HUES64 (cell line): ENCODE measurements around the gene SEC61G.
A peak's percentile ranks its signal among the peaks of the same experiment; 100 is the strongest.

Experiments used
- H3K27ac ChIP-seq: 2 replicates; pipeline ENCODE4 v1.7.0; 2013; ENCODE audit warnings: low read depth, low read length, inconsistent platforms
- H3K27me3 ChIP-seq: 2 replicates; pipeline ENCODE4 v1.6.1; 2013; ENCODE audit warnings: mild to moderate bottlenecking, low read length; ENCODE audit not compliant: insufficient read depth
- H3K36me3 ChIP-seq: 2 replicates; pipeline ENCODE4 v1.6.1; 2013; ENCODE audit warnings: mild to moderate bottlenecking, low read length; ENCODE audit not compliant: insufficient read depth
- H3K4me1 ChIP-seq: 2 replicates; pipeline ENCODE4 v1.6.1; 2013; ENCODE audit warnings: mild to moderate bottlenecking, low read length, moderate library complexity; ENCODE audit not compliant: insufficient read depth
- H3K4me3 ChIP-seq: 2 replicates; pipeline ENCODE4 v1.5.1; 2013; ENCODE audit warnings: mild to moderate bottlenecking, low read length, moderate library complexity
- H3K9ac ChIP-seq: 2 replicates; pipeline ENCODE4 v1.6.1; 2013; ENCODE audit warnings: mild to moderate bottlenecking, low read depth, low read length
- H3K9me3 ChIP-seq: 2 replicates; pipeline ENCODE4 v1.6.1; 2013; ENCODE audit warnings: low read depth, low read length; ENCODE audit not compliant: insufficient read depth
- WGBS: fragments of 150-250, 120-280 bp; methylation state at CpG from one replicate; pipeline ENCODE4 v1.1.7; 2013; ENCODE audit warnings: missing lambda C conversion rate; 5-methylcytosine and 5-hydroxymethylcytosine counted together

SEC61G gene

GRCh38 chr7:54782829-54783228, 23.8 kb upstream of the SEC61G start:
- peaks cover 20% of the 10 kb centered on the region for H3K4me1 ChIP-seq
- H3K27ac ChIP-seq = peak overlapping the region; percentile 1; the same call in 1 of the 2 replicates
- H3K9me3 ChIP-seq = no peaks in the 10 kb centered on the region
- H3K9ac ChIP-seq = no peak overlapping the region
- H3K27me3 ChIP-seq = no peaks in the 10 kb centered on the region; the same call in 1 of the 2 replicates
- WGBS = 60% methylated on average over 8 of the region's 8 CpGs
- no peak overlapping the region for H3K4me3 ChIP-seq
- H3K36me3 ChIP-seq = no peaks in the 10 kb centered on the region

- no peaks in the 10 kb centered on the region for H3K9me3 ChIP-seq
- H3K4me1 ChIP-seq = peaks cover 20% of the 10 kb centered on the region
- WGBS = 93% methylated on average over 10 of the region's 10 CpGs
- no peak overlapping the region for H3K9ac ChIP-seq
- H3K27ac ChIP-seq = peak overlapping the region; percentile 1; the same call in 1 of the 2 replicates
- no peak overlapping the region for H3K4me3 ChIP-seq
- no peaks in the 10 kb centered on the region for H3K36me3 ChIP-seq
- no peaks in the 10 kb centered on the region; the same call in 1 of the 2 replicates for H3K27me3 ChIP-seq
Measured at GRCh38 chr7:54782314-54782713, 23.3 kb upstream of the SEC61G start.

DNA sequence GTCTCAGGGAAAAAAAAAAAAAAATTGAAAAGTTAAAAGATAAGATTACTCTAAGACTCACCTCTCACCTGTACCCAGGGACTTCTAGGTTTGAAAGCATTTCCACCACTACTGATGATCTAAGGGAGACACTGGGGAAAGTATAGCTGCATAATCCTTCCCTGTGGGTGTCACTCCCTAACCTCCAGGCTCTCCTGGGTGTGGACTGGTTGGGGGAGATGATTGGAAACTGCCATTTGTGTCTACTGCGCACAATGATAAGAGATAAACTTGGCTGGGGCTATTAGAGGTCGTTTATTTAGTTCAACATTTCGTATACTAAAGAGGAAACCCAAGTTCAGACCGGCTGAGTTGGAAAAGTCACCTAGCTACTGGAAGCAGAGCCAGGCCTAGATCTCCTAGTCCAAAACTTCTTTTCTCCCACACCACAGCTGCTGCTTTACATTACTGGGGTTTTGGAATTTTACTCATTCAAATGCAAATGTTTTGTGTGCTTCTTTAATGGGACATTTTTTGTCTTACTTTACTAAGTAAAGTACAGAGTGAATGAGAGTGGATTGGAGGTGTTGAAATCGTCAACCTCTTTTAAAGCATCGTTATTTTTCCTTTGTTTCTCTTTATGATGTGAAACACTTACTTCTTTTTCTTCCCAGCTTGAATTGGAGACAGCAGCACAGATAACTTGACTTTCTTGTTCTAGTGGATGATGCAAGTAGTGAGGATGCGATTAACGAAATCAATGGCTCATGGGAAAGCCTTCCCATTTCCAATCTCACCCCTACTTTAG, 22.3 kb upstream of the SEC61G start:
- Histone ChIP-seq H3K4me3 (peak overlapping the region; percentile 28; the same call in 1 of the 2 replicates), H3K27ac (peak overlapping the region; percentile 88), H3K9ac (peak overlapping the region; percentile 62; the same call in 1 of the 2 replicates), H3K4me1 (peaks cover 20% of the 10 kb centered on the region), H3K9me3 (no peaks in the 10 kb centered on the region), H3K36me3 (no peaks in the 10 kb centered on the region), H3K27me3 (no peaks in the 10 kb centered on the region; the same call in 1 of the 2 replicates)
- 33% methylated on average over 6 of the region's 8 CpGs for WGBS

- H3K27me3 ChIP-seq = no peaks in the 10 kb centered on the region; the same call in 1 of the 2 replicates
- H3K27ac ChIP-seq = no peak overlapping the region
- no peaks in the 10 kb centered on the region for H3K36me3 ChIP-seq
- WGBS = 94% methylated on average over 5 of the region's 5 CpGs
- H3K4me1 ChIP-seq = peaks cover 20% of the 10 kb centered on the region
- peaks cover 6% of the 10 kb centered on the region; the same call in 1 of the 2 replicates for H3K9me3 ChIP-seq
- no peak overlapping the region for H3K4me3 ChIP-seq
- H3K9ac ChIP-seq = no peak overlapping the region
Measured at GRCh38 chr7:54780490-54780889, 21.5 kb upstream of the SEC61G start.

DNA sequence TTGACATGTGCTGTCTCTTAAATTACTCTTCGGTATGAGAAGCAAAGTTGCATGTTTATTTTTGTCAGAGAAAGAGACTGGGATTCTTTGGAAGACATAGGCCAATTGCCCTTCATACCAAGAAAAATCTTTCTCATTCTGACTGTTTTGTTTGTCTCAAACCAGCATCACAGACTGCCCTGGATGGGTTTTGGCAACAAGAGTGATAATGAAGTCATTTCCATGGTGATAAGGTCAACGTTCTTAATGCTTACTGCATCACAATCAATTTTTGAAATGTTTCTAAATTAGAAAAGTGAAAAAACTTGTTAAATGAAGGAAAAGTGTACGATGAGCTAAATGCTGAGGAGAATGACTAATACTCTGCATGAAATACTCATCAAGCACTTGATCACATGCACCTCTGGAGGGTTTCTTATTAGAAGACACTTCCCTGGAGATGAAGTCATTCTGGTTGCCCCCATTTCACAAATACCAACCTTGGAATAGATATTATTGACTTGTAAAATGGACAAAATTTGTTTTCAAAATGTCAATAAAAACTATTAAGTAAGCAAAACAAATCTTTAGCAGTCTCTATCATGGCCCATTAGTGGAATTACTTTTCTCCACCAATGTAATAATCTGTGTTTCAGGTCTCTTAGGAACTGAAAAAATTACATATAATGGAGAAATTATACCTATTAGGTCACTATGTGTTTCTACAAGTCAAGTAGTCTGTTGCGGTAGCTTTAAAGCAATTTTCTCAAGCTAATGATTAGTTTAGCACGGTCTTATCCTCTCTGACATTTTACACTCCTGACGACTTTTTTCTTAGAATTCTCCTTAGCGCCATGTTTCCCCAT, 19.9 kb upstream of the SEC61G start:
- WGBS = 95% methylated on average over 6 of the region's 7 CpGs
- H3K27ac ChIP-seq = no peak overlapping the region

GRCh38 chr7:54778166-54778565, 19.2 kb upstream of the SEC61G start:
- H3K4me1 ChIP-seq = peaks cover 20% of the 10 kb centered on the region
- H3K27me3 ChIP-seq = no peaks in the 10 kb centered on the region; the same call in 1 of the 2 replicates
- peaks cover 9% of the 10 kb centered on the region; the same call in 1 of the 2 replicates for H3K9me3 ChIP-seq
- H3K36me3 ChIP-seq = no peaks in the 10 kb centered on the region
- H3K4me3 ChIP-seq = no peak overlapping the region
- H3K27ac ChIP-seq = no peak overlapping the region
- 93% methylated on average over 7 of the region's 9 CpGs for WGBS
- H3K9ac ChIP-seq = no peak overlapping the region

More for the DNA sequence above, 19.9 kb upstream of the SEC61G start:
- Histone ChIP-seq H3K4me1 (peaks cover 20% of the 10 kb centered on the region), H3K36me3 (no peaks in the 10 kb centered on the region), H3K9me3 (peaks cover 9% of the 10 kb centered on the region; the same call in 1 of the 2 replicates), H3K27me3 (no peaks in the 10 kb centered on the region; the same call in 1 of the 2 replicates), H3K9ac (no peak overlapping the region), H3K4me3 (no peak overlapping the region)

- Histone ChIP-seq H3K27me3 (no peaks in the 10 kb centered on the region), H3K4me1 (no peaks in the 10 kb centered on the region), H3K36me3 (no peaks in the 10 kb centered on the region), H3K9me3 (peaks cover 9% of the 10 kb centered on the region; the same call in 1 of the 2 replicates), H3K4me3 (no peak overlapping the region), H3K27ac (no peak overlapping the region), H3K9ac (no peak overlapping the region)
- 94% methylated on average over 18 of the region's 18 CpGs for WGBS
Measured at GRCh38 chr7:54774785-54775740, 16.1 kb upstream of the SEC61G start.

DNA sequence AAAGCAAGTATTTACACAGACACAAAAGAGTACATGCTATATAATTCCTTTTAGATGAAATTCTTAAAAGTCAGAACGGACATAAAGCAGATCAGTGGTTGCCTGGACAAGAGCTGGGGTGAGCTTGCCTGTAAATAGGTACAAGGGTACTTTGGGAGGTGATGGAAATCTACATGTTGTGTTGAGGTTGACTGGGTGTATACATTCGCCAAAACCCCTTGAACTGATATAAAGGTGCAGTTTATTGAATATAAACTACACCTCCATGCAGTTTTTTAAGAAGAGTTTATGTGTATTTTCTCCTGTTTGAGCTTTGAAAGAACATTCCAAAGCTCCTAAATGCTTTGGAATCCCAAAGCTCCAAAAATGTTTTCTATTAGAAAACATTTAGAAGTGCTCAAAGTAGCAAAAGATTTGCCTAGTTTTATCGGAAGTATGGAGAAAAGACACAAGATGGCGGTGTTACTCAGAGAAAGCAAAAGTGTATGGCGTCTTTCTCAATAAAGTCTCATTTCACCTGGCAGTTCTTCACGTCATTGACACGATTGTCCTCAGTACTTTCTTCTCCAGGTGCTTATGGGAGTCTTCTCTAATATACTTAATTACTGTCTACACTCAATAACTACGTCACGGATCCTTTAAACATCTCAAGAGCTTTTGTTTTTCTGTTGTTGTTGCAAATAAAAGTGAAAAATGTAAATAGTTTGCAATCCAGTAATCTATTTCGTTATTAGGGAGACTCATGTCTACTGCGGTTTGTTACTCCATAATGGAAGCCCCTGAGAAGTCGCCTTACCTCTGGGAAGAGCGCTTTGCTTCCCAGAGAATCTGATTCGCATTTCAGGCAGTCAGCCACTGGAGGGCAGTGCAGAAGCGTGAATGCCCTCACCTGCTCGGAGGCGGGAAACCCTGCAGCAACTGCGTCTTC, 14.7 kb upstream of the SEC61G start:
- Histone ChIP-seq H3K27me3 (no peaks in the 10 kb centered on the region), H3K9ac (no peak overlapping the region), H3K27ac (no peak overlapping the region), H3K9me3 (peaks cover 9% of the 10 kb centered on the region; the same call in 1 of the 2 replicates), H3K4me1 (no peaks in the 10 kb centered on the region), H3K4me3 (peak overlapping the region; percentile 28; the same call in 1 of the 2 replicates), H3K36me3 (no peaks in the 10 kb centered on the region)
- WGBS = 22% methylated on average over 15 of the region's 18 CpGs

GRCh38 chr7:54769203-54769602, 10.2 kb upstream of the SEC61G start:
- H3K27ac ChIP-seq = no peak overlapping the region
- no peaks in the 10 kb centered on the region for H3K4me1 ChIP-seq
- no peaks in the 10 kb centered on the region for H3K27me3 ChIP-seq
- H3K9me3 ChIP-seq = no peaks in the 10 kb centered on the region
- no peaks in the 10 kb centered on the region for H3K36me3 ChIP-seq
- H3K9ac ChIP-seq = no peak overlapping the region
- no peak overlapping the region for H3K4me3 ChIP-seq
- 83% methylated on average over 1 of the region's 2 CpGs for WGBS
